HepG2 (cell line): ENCODE measurements around the gene GALNT8. TPM values are rescaled to one million over a fixed set of nuclear protein-coding genes. Genes with fewer than 3 reads are reported as not detected.
"Not testable (repeated sequence)": the region's sequence is repeated elsewhere in the genome, so short reads cannot be mapped to it uniquely, and the experiment has no call there.

Experiments used
- ATAC-seq: fragments of 200-7000 bp; cut with Tn5 transposase; 3 replicates; pipeline ENCODE4 v1.9.1; 2020; ENCODE audit warnings: mild to moderate bottlenecking, moderate library complexity
- BruUV-seq: library from RNA; stranded (reverse); fragments of 400-500 nt; replicated peaks from 2 replicates; lab custom pipeline; 2021; lab: Mats Ljungman, UMichigan
- CTCF ChIA-PET: fragments of 300-600 bp; formaldehyde crosslinking; extraction: SDS; loops from one replicate; lab custom pipeline; 2021; ENCODE audit warnings: low total read pairs, inconsistent platforms, low intra/inter-chr PET ratio; lab: Yijun Ruan, JAX
- POLR2A ChIA-PET: fragments of 350-600 bp; sonication (Branson Sonifier 250); formaldehyde crosslinking; loops from one replicate; lab custom pipeline; 2020; ENCODE audit warnings: antibody characterized with exemption, inconsistent platforms; lab: Yijun Ruan, JAX
- DNase-seq: peaks from one replicate; pipeline ENCODE4 v3.0.0-alpha.2; 2015; ENCODE audit warnings: low spot score
- FAIRE-seq: peaks from 3 replicates; lab custom pipeline; 2011; peaks lifted over from hg19 to GRCh38; lab: Jason Lieb, UNC
- H2AFZ ChIP-seq: one replicate; pipeline ENCODE4 v1.6.1; 2011; ENCODE audit warnings: low read length, inconsistent platforms
- H3K27ac ChIP-seq: fragments of 300-600 bp; 3 replicates; pipeline ENCODE4 v1.8.0; 2011; ENCODE audit warnings: mixed run types, mild to moderate bottlenecking, mixed read lengths, low read length, inconsistent platforms; ENCODE audit not compliant: insufficient read depth; ENCODE audit errors: extremely low read length
- H3K27me3 ChIP-seq, 2 experiments: fragments of 200-600 bp in 1 of 2; 2 replicates in 1 of 2; 3 replicates in 1 of 2; pipeline versions ENCODE4 v1.6.0 to v1.8.0; 2011; ENCODE audit warnings: low read length in 2 of 2, mild to moderate bottlenecking in 2 of 2, moderate library complexity in 2 of 2, inconsistent platforms in 1 of 2; ENCODE audit not compliant: insufficient read depth in 2 of 2, control insufficient read depth in 1 of 2
- H3K36me3 ChIP-seq, 2 experiments: fragments of 200-600 bp in 1 of 2; replicated peaks in 1 of 2; 2 replicates in 1 of 2; 3 replicates in 1 of 2; pipeline versions ENCODE4 v1.5.1 to v1.8.0; 2011; ENCODE audit warnings: low read length in 2 of 2, inconsistent platforms in 1 of 2; ENCODE audit not compliant: insufficient read depth in 2 of 2, control insufficient read depth in 1 of 2
- H3K4me1 ChIP-seq: 2 replicates; pipeline ENCODE4 v1.5.1; 2012; ENCODE audit warnings: low read length, inconsistent platforms; ENCODE audit not compliant: insufficient read depth
- H3K4me2 ChIP-seq: 2 replicates; pipeline ENCODE4 v1.6.0; 2011; ENCODE audit warnings: low read depth, low read length, inconsistent platforms
- H3K4me3 ChIP-seq, 3 experiments: fragments of 200-600 bp in 1 of 3; sonication (generic), shearing (Covaris generic) in 1 of 3; replicated peaks in 1 of 3; 2 replicates each; pipeline ENCODE4 v1.5.1; 2011 to 2016; ENCODE audit warnings: low read length in 3 of 3, inconsistent platforms in 2 of 3, low read depth in 2 of 3, mild to moderate bottlenecking in 2 of 3, control low read depth in 1 of 3, mixed read lengths in 1 of 3; ENCODE audit not compliant: insufficient read depth in 1 of 3
- H3K79me2 ChIP-seq: one replicate; pipeline ENCODE4 v1.6.1; 2011; ENCODE audit warnings: low read length, inconsistent platforms; ENCODE audit not compliant: insufficient read depth
- H3K9ac ChIP-seq: 2 replicates; pipeline ENCODE4 v1.6.0; 2011; ENCODE audit warnings: mild to moderate bottlenecking, low read depth, low read length, inconsistent platforms; ENCODE audit not compliant: insufficient read depth
- H3K9me3 ChIP-seq: 2 replicates; pipeline ENCODE4 v1.5.1; 2012; ENCODE audit warnings: mild to moderate bottlenecking, low read length
- H4K20me1 ChIP-seq: 2 replicates; pipeline ENCODE4 v1.6.0; 2011; ENCODE audit warnings: inconsistent platforms, mild to moderate bottlenecking, low read length, moderate library complexity; ENCODE audit not compliant: insufficient read depth
- REST ChIP-seq, 2 experiments: IDR thresholded peaks; 2 replicates each; pipeline ENCODE4 v1.6.1; 2011 to 2012; ENCODE audit warnings: low read length in 2 of 2, borderline replicate concordance in 1 of 2, low read depth in 1 of 2, mild to moderate bottlenecking in 1 of 2, moderate library complexity in 1 of 2
- WGBS: methylation state at CpG from one replicate; pipeline ENCODE4 v1.1.6; 2017; ENCODE audit warnings: low lambda C conversion rate; 5-methylcytosine and 5-hydroxymethylcytosine counted together
- in situ Hi-C: cut with HindIII; loops from 2 replicates; pipeline ENCODE4 v1.10.0; 2017; ENCODE audit warnings: low pct_unique_long_range_greater_than_20kb; ENCODE audit not compliant: extremely low pct_ligation_motif_present
- intact Hi-C: fragments of 100-400 bp; cut with micrococcal nuclease; formaldehyde crosslinking; loops from one replicate; pipeline ENCODE4 v1.10.0; 2022; ENCODE audit not compliant: unreplicated experiment
- polyA plus RNA-seq, 8 experiments: library from polyadenylated mRNA; depleted of rRNA in 3 of 8; stranded (reverse) in 7 of 8; unstranded in 1 of 8; fragments of >200 nt; fragmentation: Illumina TruSeq in 4 of 8; extraction: Trizol in 4 of 8; gene quantifications; 2 replicates each; pipeline versions ENCODE4 v1.2.1 to v1.2.3, GENCODE V29; 2011 to 2016; ENCODE audit warnings: low read depth in 4 of 8, missing spikeins in 1 of 8, mixed read lengths in 1 of 8; ENCODE audit not compliant: insufficient read depth in 1 of 8
- total RNA-seq, 5 experiments: library from RNA; depleted of rRNA; stranded (reverse); fragments of >200 nt; fragmentation: Illumina TruSeq; extraction: Trizol; gene quantifications; 2 replicates each; pipeline ENCODE4 v1.2.3, GENCODE V29; 2016; ENCODE audit warnings: low read depth in 1 of 5

Gene GALNT8
- total and polyA plus RNA-seq, 2 of the 13 experiments (the other 11 are each of a cell fraction or from before 2014, with no cell fraction given): 0.45 TPM; not detected in 1

GRCh38 chr12:4751654-4752053, 31.5 kb downstream of the GALNT8 start:
- in situ Hi-C loops, DNase-seq, FAIRE-seq: not testable (repeated sequence)

More at GRCh38 chr12:4751654-4752053, 31.5 kb downstream of the GALNT8 start:
- BruUV-seq, H3K4me2 ChIP-seq, POLR2A ChIA-PET, ATAC-seq, H3K4me1 ChIP-seq, H4K20me1 ChIP-seq, H2AFZ ChIP-seq, H3K27ac ChIP-seq, H3K36me3 ChIP-seq, H3K9me3 ChIP-seq, H3K9ac ChIP-seq, H3K4me3 ChIP-seq, H3K27me3 ChIP-seq, CTCF ChIA-PET, H3K79me2 ChIP-seq: not testable (repeated sequence)
- intact Hi-C loops: loop anchor here (10.0 kb wide), 1 partner anchor 147 kb away; no protein-coding TSS in a partner anchor
- TF ChIP-seq REST (IDR thresholded peaks at IDR 0.05; ENCODE audit: borderline replicate concordance in 1 of 2, low read depth in 1 of 2, low read length in 2 of 2): 0 out of 4 replicates have a peak, but pooled peaks of 1 of the 2 experiments have one; percentile 48
- WGBS: 10% methylated on average over 1 of the region's 1 CpG
